ENCODE measurements around the gene CNTNAP2. TPM values are rescaled to one million over a fixed set of nuclear protein-coding genes. Genes with fewer than 3 reads are reported as not detected.

The CNTNAP2 gene
- total and polyA plus RNA-seq, 7 donors = 0.60 to 2.4 (median 1.7) TPM

GRCh38 chr7:147578196-147578595 is 1461.6 kb downstream of the CNTNAP2 start:
- Histone ChIP-seq H3K27ac (no peak overlapping the region), H3K4me1 (no peaks in the 10 kb centered on the region), H3K4me3 (no peak overlapping the region), H3K36me3 (no peaks in the 10 kb centered on the region), H3K9me3 (no peaks in the 10 kb centered on the region), H3K27me3 (no peaks in the 10 kb centered on the region)
- 89 to 91% methylated on average over 3 of the region's 3 CpGs for WGBS, 2 donors
- intact Hi-C loops (cut with DNase I) = no loop called here
- TF ChIP-seq, protein P1, sequence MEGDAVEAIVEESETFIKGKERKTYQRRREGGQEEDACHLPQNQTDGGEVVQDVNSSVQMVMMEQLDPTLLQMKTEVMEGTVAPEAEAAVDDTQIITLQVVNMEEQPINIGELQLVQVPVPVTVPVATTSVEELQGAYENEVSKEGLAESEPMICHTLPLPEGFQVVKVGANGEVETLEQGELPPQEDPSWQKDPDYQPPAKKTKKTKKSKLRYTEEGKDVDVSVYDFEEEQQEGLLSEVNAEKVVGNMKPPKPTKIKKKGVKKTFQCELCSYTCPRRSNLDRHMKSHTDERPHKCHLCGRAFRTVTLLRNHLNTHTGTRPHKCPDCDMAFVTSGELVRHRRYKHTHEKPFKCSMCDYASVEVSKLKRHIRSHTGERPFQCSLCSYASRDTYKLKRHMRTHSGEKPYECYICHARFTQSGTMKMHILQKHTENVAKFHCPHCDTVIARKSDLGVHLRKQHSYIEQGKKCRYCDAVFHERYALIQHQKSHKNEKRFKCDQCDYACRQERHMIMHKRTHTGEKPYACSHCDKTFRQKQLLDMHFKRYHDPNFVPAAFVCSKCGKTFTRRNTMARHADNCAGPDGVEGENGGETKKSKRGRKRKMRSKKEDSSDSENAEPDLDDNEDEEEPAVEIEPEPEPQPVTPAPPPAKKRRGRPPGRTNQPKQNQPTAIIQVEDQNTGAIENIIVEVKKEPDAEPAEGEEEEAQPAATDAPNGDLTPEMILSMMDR (IDR thresholded peaks at IDR 0.05) = no peak
- no peak for TF ChIP-seq POLR2AphosphoS5 (IDR thresholded peaks at IDR 0.05)
- TF ChIP-seq POLR2A (IDR thresholded peaks at IDR 0.05) = no peak
- TF ChIP-seq EP300 (IDR thresholded peaks at IDR 0.05) = no peak
- DNase-seq = no peak

DNA sequence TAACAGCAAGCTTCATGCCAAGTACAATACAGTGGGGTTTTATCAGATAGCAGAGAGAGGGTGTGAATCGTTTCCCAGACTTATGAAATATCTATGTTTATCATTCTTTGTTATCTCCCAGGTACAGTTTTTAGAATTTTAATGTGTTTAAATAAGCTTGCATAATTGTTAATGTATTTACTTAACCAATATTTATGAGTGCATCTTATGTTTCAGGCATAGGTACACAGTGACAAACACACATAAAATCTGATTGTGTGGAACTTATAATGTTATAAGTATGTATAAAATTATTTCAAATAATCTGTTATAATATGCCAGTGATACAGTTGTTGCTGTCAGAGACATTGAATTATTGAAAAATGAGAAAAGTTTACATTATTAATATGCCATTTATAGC is 1462.5 kb downstream of the CNTNAP2 start:
- TF ChIP-seq, protein P1 (IDR thresholded peaks at IDR 0.05) = no peak
- TF ChIP-seq POLR2A (IDR thresholded peaks at IDR 0.05) = no peak
- no peak for TF ChIP-seq POLR2AphosphoS5 (IDR thresholded peaks at IDR 0.05)
- TF ChIP-seq EP300 (IDR thresholded peaks at IDR 0.05) = no peak
- Histone ChIP-seq H3K27me3 (no peaks in the 10 kb centered on the region), H3K27ac (no peak overlapping the region), H3K36me3 (no peaks in the 10 kb centered on the region), H3K4me1 (no peaks in the 10 kb centered on the region), H3K4me3 (no peak overlapping the region), H3K9me3 (no peaks in the 10 kb centered on the region)
- DNase-seq = no peak
- intact Hi-C loops (cut with DNase I) = no loop called here
- 16 to 55% methylated on average over 1 of the region's 1 CpG for WGBS, 2 donors

DNA sequence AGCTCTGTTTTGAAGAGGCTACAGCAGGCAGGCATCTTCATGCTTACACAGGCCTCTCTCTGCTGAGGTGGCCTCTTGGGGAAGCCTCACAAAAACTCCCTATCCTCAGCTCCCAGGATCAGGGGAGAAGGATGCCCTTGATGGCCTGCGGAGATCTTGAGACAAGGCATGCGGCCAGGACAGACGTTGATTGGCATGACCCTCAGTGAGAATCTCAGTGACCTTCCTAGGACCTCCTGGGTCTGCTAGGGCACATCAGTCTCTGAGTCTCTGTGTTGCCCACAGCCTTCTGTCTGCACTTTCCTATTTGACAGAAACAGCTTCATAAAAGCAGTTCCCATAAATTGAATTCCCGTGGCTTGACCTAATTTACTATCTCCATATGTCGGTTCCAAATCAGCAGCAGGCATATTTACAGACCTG is 1468.2 kb downstream of the CNTNAP2 start:
- no peak for DNase-seq
- intact Hi-C loops (cut with DNase I) = no loop called here
- Histone ChIP-seq H3K36me3 (no peaks in the 10 kb centered on the region), H3K4me1 (no peaks in the 10 kb centered on the region), H3K27me3 (no peaks in the 10 kb centered on the region), H3K9me3 (no peaks in the 10 kb centered on the region), H3K27ac (no peak overlapping the region), H3K4me3 (no peak overlapping the region)
- WGBS, 2 donors = 64 to 79% methylated on average over 5 of the region's 5 CpGs
- TF ChIP-seq POLR2A (IDR thresholded peaks at IDR 0.05) (no peak), EP300 (IDR thresholded peaks at IDR 0.05) (no peak)
- TF ChIP-seq, protein P1 (IDR thresholded peaks at IDR 0.05) = no peak

GRCh38 chr7:147586110-147586509 is 1469.5 kb downstream of the CNTNAP2 start:
- Histone ChIP-seq H3K27me3 (no peaks in the 10 kb centered on the region), H3K4me3 (no peak overlapping the region), H3K36me3 (no peaks in the 10 kb centered on the region), H3K9me3 (no peaks in the 10 kb centered on the region), H3K4me1 (no peaks in the 10 kb centered on the region), H3K27ac (no peak overlapping the region)
- WGBS, 2 donors = 36 to 85% methylated on average over 1 of the region's 1 CpG
- DNase-seq = no peak
- intact Hi-C loops (cut with DNase I) = no loop called here
- TF ChIP-seq EP300 (IDR thresholded peaks at IDR 0.05) (no peak), POLR2A (IDR thresholded peaks at IDR 0.05) (no peak), POLR2AphosphoS5 (IDR thresholded peaks at IDR 0.05) (no peak)
- TF ChIP-seq, protein P1 (IDR thresholded peaks at IDR 0.05) = no peak

DNA sequence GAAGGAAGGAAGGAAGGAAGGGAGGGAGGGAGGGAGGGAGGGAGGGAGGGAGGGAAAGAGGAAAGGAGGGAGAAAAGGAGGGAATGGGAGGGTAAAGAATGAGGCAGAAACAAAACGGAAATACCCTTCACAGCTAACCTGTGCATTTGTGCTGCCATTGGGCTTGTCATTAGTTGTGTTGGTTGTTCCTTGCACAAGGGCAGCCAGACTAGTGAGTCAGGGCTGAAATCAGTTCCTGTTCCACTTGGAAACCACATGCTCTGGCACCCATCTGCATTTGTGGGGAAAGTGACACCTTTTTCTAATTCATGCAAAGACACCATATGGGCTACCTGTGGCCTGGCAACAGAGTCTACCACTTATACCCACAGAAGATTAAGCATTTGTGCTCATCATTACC is 1469.9 kb downstream of the CNTNAP2 start:
- H3K27ac ChIP-seq = no peak overlapping the region
- no peaks in the 10 kb centered on the region for H3K4me1 ChIP-seq
- no peak overlapping the region for H3K4me3 ChIP-seq
- 77 to 88% methylated on average over 1 of the region's 1 CpG for WGBS, 2 donors
- intact Hi-C loops (cut with DNase I) = no loop called here
- no peaks in the 10 kb centered on the region for H3K9me3 ChIP-seq
- no peaks in the 10 kb centered on the region for H3K36me3 ChIP-seq
- DNase-seq = no peak
- TF ChIP-seq, protein P1 (IDR thresholded peaks at IDR 0.05) = no peak
- no peaks in the 10 kb centered on the region for H3K27me3 ChIP-seq
